Measurements from ENCODE around the gene SLC2A11.

The SLC2A11 gene

DNA sequence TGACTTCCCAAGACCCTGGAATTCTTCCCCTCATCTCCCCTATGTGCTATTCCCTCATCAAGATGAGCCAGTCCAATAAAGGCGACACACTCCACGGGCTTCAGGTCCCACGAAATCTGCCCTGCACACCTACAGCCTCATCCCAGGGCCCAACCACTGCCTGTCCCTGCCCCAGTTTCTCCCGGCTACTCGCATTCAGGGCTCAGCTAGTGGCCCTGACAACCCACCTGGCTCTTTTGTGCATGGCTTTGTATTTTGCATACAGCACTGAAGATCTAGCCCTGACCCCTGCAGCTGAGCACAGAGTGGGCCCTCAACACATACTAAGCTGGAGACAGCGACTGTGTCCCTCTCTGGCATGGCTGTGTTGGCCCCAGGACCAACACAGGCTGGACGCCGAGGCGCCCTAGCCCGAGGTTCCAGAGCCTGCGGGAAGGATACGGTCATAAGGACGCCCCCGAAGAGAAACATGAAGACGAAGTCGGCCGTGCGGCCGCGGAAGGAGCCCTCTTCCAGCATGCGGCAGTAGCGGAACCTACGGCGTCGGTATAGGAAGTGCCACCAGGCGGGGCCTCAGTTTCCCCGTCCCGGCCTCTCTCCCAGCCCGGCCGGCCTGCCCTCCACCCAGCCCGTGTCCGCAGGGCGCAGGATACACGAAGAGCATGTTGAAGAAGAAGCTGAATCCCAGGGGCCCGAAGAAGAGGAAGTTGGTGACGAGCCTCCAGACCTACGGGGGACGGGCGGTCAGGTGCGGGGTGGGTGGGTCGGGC lies 19.6 kb upstream of the SLC2A11 start:
- H3K9me3 ChIP-seq (ENCODE audit: control insufficient read depth in 2 of 2, low read length in 2 of 2): no peaks in the 10 kb centered on the region
- peak overlapping the region; percentile 67 to 71 for H3K4me3 ChIP-seq (ENCODE audit: low read length in 2 of 2)
- H3K27me3 ChIP-seq (ENCODE audit: control insufficient read depth in 2 of 2, insufficient read depth in 2 of 2, low read length in 2 of 2): no peaks in the 10 kb centered on the region
- peak overlapping the region in 1 of 2 donors; percentile 58 for H3K27ac ChIP-seq (ENCODE audit: low read depth in 2 of 2, low read length in 2 of 2)
- peaks cover 28 to 34% of the 10 kb centered on the region in 2 donors for H3K36me3 ChIP-seq (ENCODE audit: control insufficient read depth in 2 of 2, insufficient read depth in 2 of 2, low read length in 2 of 2)
- H3K4me1 ChIP-seq (ENCODE audit: control insufficient read depth in 2 of 2, insufficient read depth in 2 of 2, low read length in 2 of 2): peaks cover 8 to 9% of the 10 kb centered on the region in 2 donors
- peak overlapping the region in 1 of 2 donors; percentile 47 for H3K9ac ChIP-seq (ENCODE audit: low read depth in 1 of 2, low read length in 2 of 2)

DNA sequence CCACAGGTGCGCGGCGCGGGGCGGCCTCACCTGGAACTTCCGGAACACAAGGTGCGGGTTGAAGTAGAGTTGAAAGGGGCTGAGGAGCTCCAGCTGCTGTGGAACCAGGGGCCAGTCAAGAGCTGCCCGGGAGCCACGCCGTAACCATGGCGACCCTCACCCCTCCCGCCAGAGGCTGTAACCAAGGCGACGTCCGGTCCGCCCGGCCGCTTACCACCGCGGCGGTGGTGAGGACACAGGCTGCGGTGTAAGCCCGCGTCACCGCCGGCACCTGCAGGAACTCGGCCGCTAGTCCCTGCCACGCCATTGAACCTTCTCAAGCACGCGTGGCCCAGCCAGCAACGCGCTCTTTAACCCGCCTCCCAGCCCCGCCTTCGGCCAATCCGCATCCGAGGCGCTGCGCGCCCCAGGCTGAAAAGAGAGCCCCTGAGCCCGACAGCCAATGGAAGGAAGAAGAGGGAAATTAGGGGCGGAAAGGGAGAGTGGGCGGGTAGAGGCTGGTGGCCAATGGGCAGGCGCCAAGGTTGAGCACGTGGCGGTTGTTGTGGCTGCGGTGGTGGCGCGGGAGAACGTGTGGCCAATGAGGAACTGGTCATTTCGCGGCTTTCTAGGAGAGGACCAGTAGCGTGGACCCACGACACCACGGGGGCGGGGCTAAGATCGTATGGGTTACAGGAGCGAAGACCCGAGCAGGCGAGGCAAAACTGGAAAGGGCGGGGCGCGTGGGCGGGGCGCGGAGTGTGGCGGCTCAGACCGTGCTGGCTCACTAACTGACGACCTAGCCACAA lies 18.8 kb upstream of the SLC2A11 start, which contains the start of gene DERL3:
Gene DERL3, minus strand, starts transcription at position 326 of the 788 bp plus-strand sequence. Its CDS starts 19 bp downstream, at position 307.
- Histone ChIP-seq H3K27me3 (ENCODE audit: control insufficient read depth in 2 of 2, insufficient read depth in 2 of 2, low read length in 2 of 2) (no peaks in the 10 kb centered on the region), H3K27ac (ENCODE audit: low read depth in 2 of 2, low read length in 2 of 2) (peak within 1 kb of the TSS; percentile 15 to 58), H3K4me3 (ENCODE audit: low read length in 2 of 2) (peak within 1 kb of the TSS; percentile 67 to 71), H3K4me1 (ENCODE audit: control insufficient read depth in 2 of 2, insufficient read depth in 2 of 2, low read length in 2 of 2) (peaks cover 8 to 9% of the 10 kb centered on the region in 2 donors), H3K9ac (ENCODE audit: low read depth in 1 of 2, low read length in 2 of 2) (peak within 1 kb of the TSS; percentile 23 to 47), H3K36me3 (ENCODE audit: control insufficient read depth in 2 of 2, insufficient read depth in 2 of 2, low read length in 2 of 2) (peaks cover 21 to 26% of the 10 kb centered on the region in 2 donors), H3K9me3 (ENCODE audit: control insufficient read depth in 2 of 2, low read length in 2 of 2) (no peaks in the 10 kb centered on the region)

- Histone ChIP-seq H3K9me3 (ENCODE audit: control insufficient read depth in 2 of 2, low read length in 2 of 2) (no peaks in the 10 kb centered on the region), H3K36me3 (ENCODE audit: control insufficient read depth in 2 of 2, insufficient read depth in 2 of 2, low read length in 2 of 2) (peaks cover 14 to 18% of the 10 kb centered on the region in 2 donors), H3K27me3 (ENCODE audit: control insufficient read depth in 2 of 2, insufficient read depth in 2 of 2, low read length in 2 of 2) (no peaks in the 10 kb centered on the region), H3K4me3 (ENCODE audit: low read length in 2 of 2) (no peak overlapping the region), H3K27ac (ENCODE audit: low read depth in 2 of 2, low read length in 2 of 2) (no peak overlapping the region), H3K9ac (ENCODE audit: low read depth in 1 of 2, low read length in 2 of 2) (no peak overlapping the region), H3K4me1 (ENCODE audit: control insufficient read depth in 2 of 2, insufficient read depth in 2 of 2, low read length in 2 of 2) (peaks cover 13% of the 10 kb centered on the region in 2 donors)
Measured at GRCh38 chr22:23840026-23840425, 17.6 kb upstream of the SLC2A11 start.

GRCh38 chr22:23841292-23841691 lies 16.4 kb upstream of the SLC2A11 start:
- H3K4me1 ChIP-seq (ENCODE audit: control insufficient read depth in 2 of 2, insufficient read depth in 2 of 2, low read length in 2 of 2): peaks cover 20 to 22% of the 10 kb centered on the region in 2 donors
- no peak overlapping the region for H3K4me3 ChIP-seq (ENCODE audit: low read length in 2 of 2)
- H3K27me3 ChIP-seq (ENCODE audit: control insufficient read depth in 2 of 2, insufficient read depth in 2 of 2, low read length in 2 of 2): no peaks in the 10 kb centered on the region
- H3K9ac ChIP-seq (ENCODE audit: low read depth in 1 of 2, low read length in 2 of 2): no peak overlapping the region
- no peaks in the 10 kb centered on the region for H3K9me3 ChIP-seq (ENCODE audit: control insufficient read depth in 2 of 2, low read length in 2 of 2)
- H3K36me3 ChIP-seq (ENCODE audit: control insufficient read depth in 2 of 2, insufficient read depth in 2 of 2, low read length in 2 of 2): peaks cover 3 to 6% of the 10 kb centered on the region in 2 donors
- H3K27ac ChIP-seq (ENCODE audit: low read depth in 2 of 2, low read length in 2 of 2): peak overlapping the region in 1 of 2 donors; percentile 48

GRCh38 chr22:23841736-23842445 lies 15.8 kb upstream of the SLC2A11 start:
- peaks cover 22 to 26% of the 10 kb centered on the region in 2 donors for H3K4me1 ChIP-seq (ENCODE audit: control insufficient read depth in 2 of 2, insufficient read depth in 2 of 2, low read length in 2 of 2)
- H3K36me3 ChIP-seq (ENCODE audit: control insufficient read depth in 2 of 2, insufficient read depth in 2 of 2, low read length in 2 of 2): peaks cover 0 to 6% of the 10 kb centered on the region in 2 donors
- peak overlapping the region in 1 of 2 donors; percentile 48 for H3K27ac ChIP-seq (ENCODE audit: low read depth in 2 of 2, low read length in 2 of 2)
- H3K4me3 ChIP-seq (ENCODE audit: low read length in 2 of 2): no peak overlapping the region
- no peaks in the 10 kb centered on the region for H3K9me3 ChIP-seq (ENCODE audit: control insufficient read depth in 2 of 2, low read length in 2 of 2)
- no peak overlapping the region for H3K9ac ChIP-seq (ENCODE audit: low read depth in 1 of 2, low read length in 2 of 2)
- no peaks in the 10 kb centered on the region for H3K27me3 ChIP-seq (ENCODE audit: control insufficient read depth in 2 of 2, insufficient read depth in 2 of 2, low read length in 2 of 2)

GRCh38 chr22:23842599-23842998 lies 15.1 kb upstream of the SLC2A11 start:
- Histone ChIP-seq H3K4me1 (ENCODE audit: control insufficient read depth in 2 of 2, insufficient read depth in 2 of 2, low read length in 2 of 2) (peaks cover 20 to 27% of the 10 kb centered on the region in 2 donors), H3K9me3 (ENCODE audit: control insufficient read depth in 2 of 2, low read length in 2 of 2) (no peaks in the 10 kb centered on the region), H3K27ac (ENCODE audit: low read depth in 2 of 2, low read length in 2 of 2) (peak overlapping the region in 1 of 2 donors; percentile 16), H3K9ac (ENCODE audit: low read depth in 1 of 2, low read length in 2 of 2) (no peak overlapping the region), H3K4me3 (ENCODE audit: low read length in 2 of 2) (no peak overlapping the region), H3K27me3 (ENCODE audit: control insufficient read depth in 2 of 2, insufficient read depth in 2 of 2, low read length in 2 of 2) (no peaks in the 10 kb centered on the region), H3K36me3 (ENCODE audit: control insufficient read depth in 2 of 2, insufficient read depth in 2 of 2, low read length in 2 of 2) (peaks cover 0 to 4% of the 10 kb centered on the region in 2 donors)

DNA sequence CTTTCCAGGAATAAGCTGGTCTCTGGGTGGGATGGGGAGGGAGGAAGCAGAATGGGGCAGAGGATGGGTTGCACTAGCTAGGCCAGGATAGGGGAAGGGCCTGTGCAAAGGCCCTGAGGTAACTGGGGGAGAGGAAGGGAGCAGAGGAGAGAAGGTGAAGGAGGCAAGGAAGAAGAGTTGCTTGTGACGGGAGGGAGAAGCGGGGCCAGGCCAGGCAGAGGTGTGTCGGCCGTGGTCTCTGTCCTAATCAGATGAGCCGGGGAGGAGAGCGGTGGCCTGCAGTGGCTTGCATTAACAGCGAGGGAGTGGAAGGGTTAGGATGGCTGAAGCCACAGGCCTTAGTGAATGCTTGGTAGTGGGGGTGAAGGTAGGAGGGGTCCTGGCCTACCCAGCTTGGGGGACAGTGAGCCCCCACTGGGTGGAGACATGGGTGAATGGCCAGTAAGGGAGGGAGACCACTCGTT lies 12.9 kb upstream of the SLC2A11 start:
- Histone ChIP-seq H3K27ac (ENCODE audit: low read depth in 2 of 2, low read length in 2 of 2) (peak overlapping the region; percentile 52 to 77), H3K4me1 (ENCODE audit: control insufficient read depth in 2 of 2, insufficient read depth in 2 of 2, low read length in 2 of 2) (peaks cover 20 to 22% of the 10 kb centered on the region in 2 donors), H3K36me3 (ENCODE audit: control insufficient read depth in 2 of 2, insufficient read depth in 2 of 2, low read length in 2 of 2) (no peaks in the 10 kb centered on the region), H3K4me3 (ENCODE audit: low read length in 2 of 2) (no peak overlapping the region), H3K9me3 (ENCODE audit: control insufficient read depth in 2 of 2, low read length in 2 of 2) (no peaks in the 10 kb centered on the region), H3K9ac (ENCODE audit: low read depth in 1 of 2, low read length in 2 of 2) (peak overlapping the region in 1 of 2 donors; percentile 32), H3K27me3 (ENCODE audit: control insufficient read depth in 2 of 2, insufficient read depth in 2 of 2, low read length in 2 of 2) (no peaks in the 10 kb centered on the region)

GRCh38 chr22:23845265-23846080 lies 12.2 kb upstream of the SLC2A11 start:
- no peak overlapping the region for H3K4me3 ChIP-seq (ENCODE audit: low read length in 2 of 2)
- peaks cover 21 to 22% of the 10 kb centered on the region in 2 donors for H3K4me1 ChIP-seq (ENCODE audit: control insufficient read depth in 2 of 2, insufficient read depth in 2 of 2, low read length in 2 of 2)
- H3K27ac ChIP-seq (ENCODE audit: low read depth in 2 of 2, low read length in 2 of 2): peak overlapping the region; percentile 52 to 77
- H3K9ac ChIP-seq (ENCODE audit: low read depth in 1 of 2, low read length in 2 of 2): peak overlapping the region in 1 of 2 donors; percentile 24
- H3K27me3 ChIP-seq (ENCODE audit: control insufficient read depth in 2 of 2, insufficient read depth in 2 of 2, low read length in 2 of 2): peaks cover 0 to 3% of the 10 kb centered on the region in 2 donors
- H3K36me3 ChIP-seq (ENCODE audit: control insufficient read depth in 2 of 2, insufficient read depth in 2 of 2, low read length in 2 of 2): no peaks in the 10 kb centered on the region
- no peaks in the 10 kb centered on the region for H3K9me3 ChIP-seq (ENCODE audit: control insufficient read depth in 2 of 2, low read length in 2 of 2)

DNA sequence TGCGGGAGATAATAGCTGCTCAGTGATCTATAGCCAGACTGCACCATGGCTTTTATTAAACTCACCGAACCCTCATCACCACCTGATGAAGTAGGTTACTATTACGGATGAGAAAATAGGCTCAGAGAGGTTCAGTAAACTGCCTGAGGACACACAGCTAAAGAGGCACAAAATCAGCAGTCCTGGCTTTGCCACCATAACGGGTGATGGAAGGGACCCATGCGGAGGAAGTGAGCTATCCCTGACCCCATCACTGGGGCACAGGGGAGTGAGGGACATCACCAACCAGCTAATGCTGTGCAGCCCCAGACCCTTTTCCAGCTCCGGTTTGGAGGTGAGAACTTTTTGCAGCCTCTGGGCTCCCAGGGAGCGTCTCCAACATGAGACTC lies 11.6 kb upstream of the SLC2A11 start:
- H3K4me1 ChIP-seq (ENCODE audit: control insufficient read depth in 2 of 2, insufficient read depth in 2 of 2, low read length in 2 of 2): peaks cover 21 to 22% of the 10 kb centered on the region in 2 donors
- H3K27me3 ChIP-seq (ENCODE audit: control insufficient read depth in 2 of 2, insufficient read depth in 2 of 2, low read length in 2 of 2): peaks cover 0 to 5% of the 10 kb centered on the region in 2 donors
- H3K9ac ChIP-seq (ENCODE audit: low read depth in 1 of 2, low read length in 2 of 2): no peak overlapping the region
- no peak overlapping the region for H3K4me3 ChIP-seq (ENCODE audit: low read length in 2 of 2)
- peak overlapping the region; percentile 35 to 77 for H3K27ac ChIP-seq (ENCODE audit: low read depth in 2 of 2, low read length in 2 of 2)
- H3K36me3 ChIP-seq (ENCODE audit: control insufficient read depth in 2 of 2, insufficient read depth in 2 of 2, low read length in 2 of 2): no peaks in the 10 kb centered on the region
- no peaks in the 10 kb centered on the region for H3K9me3 ChIP-seq (ENCODE audit: control insufficient read depth in 2 of 2, low read length in 2 of 2)
